Right renal cortex interstitium (tissue), 3 donors: ENCODE measurements around the gene PLEKHN1. TPM values are rescaled to one million over a fixed set of nuclear protein-coding genes. Genes with fewer than 3 reads are reported as not detected.
"Not testable (repeated sequence)": the region's sequence is repeated elsewhere in the genome, so short reads cannot be mapped to it uniquely, and the experiment has no call there.

Source experiments
- DNase-seq, 3 donors: peaks; one replicate each; pipeline ENCODE4 v3.0.0-alpha.2; 2013; ENCODE audit warnings: low read depth in 3 of 3, low spot score in 2 of 3
- polyA plus RNA-seq, 3 donors: library from polyadenylated mRNA; unstranded; fragments of 120-200 nt; gene quantifications; one replicate each; pipeline ENCODE4 v1.2.1, GENCODE V29; 2013; ENCODE audit not compliant: insufficient read length in 3 of 3

Gene PLEKHN1
- polyA plus RNA-seq, 3 donors, result 0.17 to 0.27 (median 0.22) TPM

DNA sequence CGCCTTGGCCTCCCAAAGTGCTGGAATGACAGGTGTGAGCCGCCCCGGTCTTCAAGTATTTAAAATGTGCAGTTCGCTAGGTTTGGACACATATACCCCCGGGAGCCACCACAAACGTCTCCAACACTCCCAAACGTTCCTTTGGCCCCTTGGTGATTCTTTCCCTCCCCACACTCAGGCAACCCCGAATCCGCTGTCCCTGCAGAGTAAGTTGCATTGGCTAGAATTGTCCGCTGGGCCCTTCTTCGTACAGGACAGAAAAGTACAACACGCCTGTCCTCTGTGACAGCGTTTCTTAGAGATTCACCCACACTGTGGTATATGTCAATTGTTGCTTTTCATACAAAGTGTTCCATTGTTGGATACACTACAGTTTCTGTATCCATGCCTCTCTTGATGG, 18.8 kb downstream of the PLEKHN1 start:
- no peak for DNase-seq

- not testable (repeated sequence) for DNase-seq
Measured at GRCh38 chr1:988061-988460, 21.8 kb downstream of the PLEKHN1 start.

- not testable (repeated sequence) for DNase-seq
Measured at GRCh38 chr1:991275-991674, 25.0 kb downstream of the PLEKHN1 start.

- DNase-seq, result no peak
Measured at GRCh38 chr1:991895-992294, 25.6 kb downstream of the PLEKHN1 start.

DNA sequence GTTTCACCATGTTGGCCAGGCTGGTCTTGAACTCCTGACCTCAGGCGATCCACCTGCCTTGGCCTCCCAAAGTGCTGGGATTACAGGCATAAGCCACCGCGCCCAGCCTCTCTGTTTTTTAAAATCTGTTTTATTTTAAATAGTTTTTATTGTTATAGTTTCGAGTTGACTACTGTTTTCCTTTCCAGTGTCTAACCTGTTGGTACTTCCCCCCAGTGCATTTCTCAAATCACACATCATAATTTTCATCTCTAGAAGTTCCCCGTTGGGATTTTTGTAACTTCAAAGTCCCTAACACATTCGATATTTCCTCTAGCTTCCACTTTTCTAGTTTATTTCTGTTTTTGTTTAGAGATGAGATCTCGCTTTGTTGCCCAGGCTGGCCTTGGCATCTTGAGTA, 26.1 kb downstream of the PLEKHN1 start:
- DNase-seq, result no peak

DNA sequence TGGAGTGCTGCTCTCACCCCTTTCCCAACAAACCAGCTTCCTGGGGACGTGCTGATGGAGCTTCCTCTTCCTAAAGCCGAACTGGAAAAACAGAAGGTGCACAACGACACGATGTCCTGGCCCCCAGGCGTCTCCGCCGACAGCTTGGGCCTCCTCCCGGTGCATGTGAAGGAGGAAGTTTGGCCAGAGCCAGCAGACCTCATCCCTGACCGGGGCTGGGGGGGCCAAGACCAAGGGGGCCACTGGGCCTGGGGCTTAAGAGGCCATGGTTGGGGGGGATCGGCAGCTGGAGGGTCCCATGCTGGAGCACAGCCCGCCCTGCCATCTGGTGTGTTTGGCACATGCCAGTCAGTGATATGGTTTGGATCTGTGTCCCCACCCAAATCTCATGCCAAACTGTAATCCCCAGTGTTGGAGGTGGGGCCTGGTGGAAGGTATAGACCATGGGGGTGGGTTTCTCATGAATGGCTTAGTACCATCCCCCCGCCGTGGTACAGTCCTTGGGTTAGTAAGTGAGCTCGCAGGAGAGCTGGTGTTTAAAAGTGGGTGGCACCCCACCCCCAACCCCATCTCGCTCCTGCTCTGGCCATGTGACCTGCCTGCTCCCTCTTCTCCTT, 27.2 kb downstream of the PLEKHN1 start:
- DNase-seq, result no peak

DNA sequence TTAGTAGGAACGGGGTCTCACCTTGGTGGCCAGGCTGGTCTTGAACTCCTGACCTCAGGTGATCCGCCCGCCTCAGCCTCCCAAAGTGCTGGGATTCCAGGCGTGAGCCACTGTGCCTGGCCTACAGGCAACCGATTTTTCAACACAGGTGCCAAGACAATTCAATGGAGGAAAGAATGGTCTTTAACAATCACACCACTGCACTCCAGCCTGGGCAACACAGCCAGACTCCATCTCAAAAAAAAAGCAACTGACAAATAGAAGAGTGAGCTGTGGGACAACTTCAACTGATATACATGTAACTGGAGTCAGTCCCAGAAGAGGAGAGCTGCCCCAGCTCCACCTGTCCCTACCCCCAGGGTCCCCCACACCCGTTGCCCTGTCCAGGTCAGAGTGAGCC, 28.3 kb downstream of the PLEKHN1 start:
- DNase-seq, result not testable (repeated sequence)

DNA sequence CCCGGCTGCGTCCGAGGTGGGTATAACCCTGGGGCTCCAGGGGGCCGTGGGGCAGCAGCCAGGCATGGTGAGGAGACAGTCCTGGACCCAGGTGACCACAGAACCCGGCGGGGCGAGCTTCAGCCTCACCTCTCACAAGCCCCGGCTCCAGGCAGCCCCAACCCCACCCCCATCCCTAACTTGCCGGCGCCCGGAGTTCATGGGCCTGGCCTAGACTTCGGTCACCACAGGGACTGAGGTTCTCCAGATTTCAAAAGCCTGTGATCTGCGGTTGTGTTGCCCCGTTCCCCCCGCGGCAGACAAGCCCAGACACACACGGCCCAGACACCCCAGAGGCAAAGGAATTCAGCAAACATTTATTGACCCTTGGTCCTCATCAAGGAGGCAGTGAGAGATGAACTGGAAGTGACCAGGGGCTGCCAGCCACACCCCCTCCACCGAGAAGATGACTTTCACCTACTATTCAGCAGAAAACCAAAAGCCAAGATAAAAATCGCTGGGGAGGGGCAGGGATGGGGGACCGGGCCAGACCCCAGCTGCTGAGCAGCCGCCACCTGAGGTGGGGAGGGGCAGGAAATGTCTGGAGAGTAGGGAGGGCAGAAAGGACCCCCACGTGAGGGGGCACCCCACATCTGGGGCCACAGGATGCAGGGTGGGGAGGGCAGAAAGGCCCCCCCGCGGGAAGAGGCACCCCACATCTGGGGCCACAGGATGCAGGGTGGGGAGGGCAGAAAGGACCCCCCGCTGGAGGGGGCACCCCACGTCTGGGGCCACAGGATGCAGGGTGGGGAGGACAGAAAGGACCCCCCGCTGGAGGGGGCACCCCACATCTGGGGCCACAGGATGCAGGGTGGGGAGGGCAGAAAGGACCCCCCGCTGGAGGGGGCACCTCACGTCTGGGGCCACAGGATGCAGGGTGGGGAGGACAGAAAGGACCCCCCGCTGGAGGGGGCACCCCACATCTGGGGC, 29.7 kb downstream of the PLEKHN1 start:
- no peak for DNase-seq

- DNase-seq, result no peak
Measured at GRCh38 chr1:996851-997712, 30.8 kb downstream of the PLEKHN1 start.

- no peak for DNase-seq
Measured at GRCh38 chr1:997713-997992, 31.4 kb downstream of the PLEKHN1 start.

DNA sequence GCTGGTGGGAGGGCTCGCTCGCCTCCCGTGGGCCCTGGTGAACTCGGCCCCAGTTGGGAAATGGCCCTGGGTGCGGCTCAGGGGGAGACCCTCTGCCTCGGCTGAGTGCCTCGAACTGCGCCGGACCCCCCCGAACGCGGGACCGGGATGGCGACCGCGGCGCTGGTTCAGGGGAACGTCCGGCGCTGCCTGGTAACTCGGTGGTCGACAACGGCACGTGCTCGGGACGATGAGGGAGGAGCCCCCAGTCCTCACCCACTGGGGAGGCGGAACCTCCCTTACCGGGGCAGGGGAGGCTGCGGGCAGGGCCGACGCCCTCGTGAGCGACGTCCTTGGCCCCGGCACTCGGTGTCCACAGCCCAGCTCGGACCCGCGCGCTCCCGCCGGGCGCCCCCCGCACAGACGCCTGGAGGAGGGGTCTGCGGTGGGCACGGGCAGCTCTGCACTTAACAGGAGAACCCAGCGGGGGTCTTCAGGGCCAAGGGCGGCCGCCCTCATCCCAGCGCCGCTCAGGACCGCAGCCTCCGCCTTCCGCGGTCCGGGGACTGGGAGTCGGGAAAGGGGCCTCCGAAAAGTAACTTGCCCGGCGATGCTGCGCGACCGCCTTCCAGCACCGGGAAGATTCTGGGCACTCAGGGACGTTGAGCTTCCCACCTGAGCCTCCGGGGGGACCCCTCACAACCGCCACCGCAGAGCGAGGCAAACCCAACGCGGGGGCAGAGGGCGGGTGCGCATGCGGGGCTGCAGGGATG, 31.9 kb downstream of the PLEKHN1 start:
- no peak for DNase-seq

GRCh38 chr1:998745-998994, 32.4 kb downstream of the PLEKHN1 start:
- DNase-seq, result no peak

- DNase-seq, result no peak
Measured at GRCh38 chr1:998995-999724, 32.9 kb downstream of the PLEKHN1 start.

DNA sequence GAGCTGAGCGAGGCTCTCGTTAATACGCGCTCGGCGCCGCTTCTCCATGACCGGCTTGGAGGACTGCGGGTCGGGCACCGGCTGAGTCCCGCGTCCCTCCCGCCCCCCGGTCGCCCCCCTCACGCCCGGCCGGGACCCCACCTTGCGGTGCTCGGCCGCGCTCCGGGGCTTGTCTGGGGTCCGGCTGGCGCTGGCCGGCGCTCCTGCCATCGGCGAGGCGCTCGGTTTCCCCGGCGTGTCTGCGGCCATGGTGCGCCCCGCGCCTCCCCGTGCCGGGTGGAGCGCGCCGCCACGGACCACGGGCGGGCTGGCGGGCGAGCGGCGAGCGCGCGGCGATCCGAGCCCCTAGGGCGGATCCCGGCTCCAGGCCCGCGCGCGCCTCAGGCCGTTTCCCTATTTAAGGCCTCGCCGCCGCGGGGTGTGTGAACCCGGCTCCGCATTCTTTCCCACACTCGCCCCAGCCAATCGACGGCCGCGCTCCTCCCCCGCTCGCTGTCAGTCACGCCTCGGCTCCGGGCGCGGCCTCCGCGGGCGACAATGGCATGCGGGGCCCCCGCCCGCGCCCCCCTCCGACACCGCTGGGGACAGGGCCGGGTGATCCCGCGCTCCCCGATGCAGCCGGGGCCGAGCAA, 33.6 kb downstream of the PLEKHN1 start, which contains the start of gene HES4:
HES4 (minus strand) TSS at position 373 of the 632 bp plus-strand sequence; CDS start at position 249, 124 bp downstream.
- peak in 1 of 3 donors; percentile 81 for DNase-seq

DNA sequence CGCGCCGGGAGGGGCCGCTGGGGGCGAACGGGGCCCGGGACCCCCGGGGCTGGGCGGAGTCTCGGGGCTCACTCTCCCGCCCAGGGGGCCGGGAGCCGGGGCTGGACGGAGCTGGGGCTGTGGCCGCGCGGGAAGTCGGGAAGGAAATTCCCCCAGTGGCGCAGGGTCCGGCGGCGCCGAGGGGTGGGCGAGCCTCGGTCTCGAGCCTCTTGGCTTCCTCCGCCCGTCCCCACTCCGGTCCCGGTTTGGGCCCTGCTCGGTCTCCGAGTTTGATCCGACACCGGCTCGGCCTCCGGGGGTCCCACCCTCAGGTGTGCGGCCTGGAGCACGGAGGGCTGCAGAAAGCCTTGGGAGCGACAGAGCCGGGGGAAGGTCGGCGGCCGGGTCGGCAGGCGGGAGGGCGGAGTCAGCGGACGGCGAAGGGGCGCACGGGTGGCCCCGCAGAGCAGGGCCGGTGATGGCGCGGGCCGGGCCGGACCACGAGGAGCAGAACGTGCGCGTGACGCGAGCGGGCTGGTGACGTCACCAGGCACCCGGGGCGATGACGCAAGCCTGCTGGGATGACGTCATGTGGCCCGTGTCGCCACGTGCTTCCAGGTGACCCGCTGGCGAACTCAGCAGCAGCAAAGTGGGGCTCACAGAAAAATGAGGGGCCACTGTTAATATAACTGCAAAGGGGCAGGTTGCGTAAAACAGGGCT, 34.2 kb downstream of the PLEKHN1 start:
- no peak for DNase-seq

DNA sequence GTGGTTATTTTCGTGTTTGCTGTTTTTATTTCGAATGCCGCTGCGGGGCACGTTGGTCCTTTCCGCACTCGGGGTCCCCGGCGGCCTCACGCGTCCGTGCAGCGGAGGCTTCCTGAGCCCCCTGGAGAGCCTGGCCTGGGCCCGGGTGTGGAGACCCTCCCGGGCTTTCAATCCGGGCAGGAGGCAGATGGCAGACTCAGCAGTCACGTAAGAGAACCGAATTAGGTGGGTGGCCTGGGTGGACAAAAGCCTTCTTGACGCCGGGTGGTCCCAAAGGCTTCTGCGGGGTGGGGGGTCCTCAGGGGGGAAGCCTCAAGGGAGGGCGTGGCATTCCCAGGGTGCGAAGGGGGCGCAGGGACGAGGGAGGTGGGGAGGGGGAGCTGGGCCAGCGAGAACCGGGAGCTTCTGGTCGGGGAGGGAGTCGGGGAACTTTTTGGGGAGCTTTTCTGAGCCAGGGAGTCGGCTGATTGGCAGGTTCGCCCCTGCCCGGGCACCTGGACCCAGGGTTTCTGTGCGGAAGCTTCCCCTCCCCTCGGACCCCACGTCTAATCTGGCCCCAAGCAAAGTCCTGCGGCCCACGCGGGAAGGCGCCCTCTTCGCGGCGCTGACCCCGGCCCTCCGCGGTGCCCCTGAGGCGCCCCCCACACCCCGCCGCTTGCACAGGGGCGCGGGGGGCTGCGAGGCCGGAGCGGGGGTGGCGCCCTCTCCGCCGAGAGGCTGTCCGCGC, 34.9 kb downstream of the PLEKHN1 start:
- no peak for DNase-seq

DNA sequence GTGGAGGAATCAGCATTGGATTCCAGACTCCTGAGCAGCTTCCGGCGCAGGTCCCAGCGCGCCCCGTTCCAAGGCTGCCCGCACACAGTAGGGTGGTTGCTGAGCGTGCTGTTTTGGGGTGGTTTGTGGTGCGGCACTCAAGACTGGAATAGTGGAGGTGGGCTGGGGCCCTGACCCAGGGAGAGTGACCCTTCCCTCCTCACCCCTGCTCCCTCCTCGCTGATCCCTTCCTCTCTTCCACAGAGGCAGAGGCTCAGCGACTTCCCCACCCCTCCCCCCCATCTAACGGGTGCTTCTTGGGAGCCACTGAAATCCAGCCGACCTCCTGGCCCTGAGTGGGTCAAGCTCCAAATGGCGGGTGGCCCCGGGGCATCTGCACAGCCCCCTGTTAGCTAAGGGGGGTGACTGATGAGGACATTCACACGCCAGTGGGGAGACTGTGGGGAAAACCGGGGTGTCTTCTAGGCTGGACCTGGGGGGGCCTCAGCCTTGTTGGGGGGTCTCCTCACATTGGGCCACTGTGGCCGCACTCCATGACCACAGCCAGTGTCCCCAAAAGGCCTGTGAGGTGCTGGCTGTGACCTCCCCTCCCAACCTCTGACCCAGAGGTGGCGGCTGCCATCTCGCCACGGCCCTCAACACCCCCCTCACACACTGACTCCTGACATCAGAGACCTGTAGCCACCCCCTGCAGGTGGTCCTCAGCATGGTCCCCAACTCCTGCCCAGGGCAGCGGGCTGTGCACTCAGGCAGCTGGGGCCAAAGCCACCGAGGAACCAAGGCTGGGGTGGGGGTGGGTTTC, 37.5 kb downstream of the PLEKHN1 start:
- DNase-seq, result no peak

GRCh38 chr1:1004420-1004779, 38.1 kb downstream of the PLEKHN1 start:
- DNase-seq, result no peak
